HG03571 (cell line): Measurements from ENCODE around the gene ATP9A.

Experiments used
- ATAC-seq: cut with Tn5 transposase; IDR thresholded peaks from one replicate; pipeline ENCODE4 v1.9.1; 2021; ENCODE audit not compliant: unreplicated experiment

ATP9A gene

GRCh38 chr20:51604851-51605250 lies 163.3 kb downstream of the ATP9A start:
- no peak for ATAC-seq

- no peak for ATAC-seq
These were observed 166.1 kb downstream of the ATP9A start for GRCh38 chr20:51602131-51602530.

DNA sequence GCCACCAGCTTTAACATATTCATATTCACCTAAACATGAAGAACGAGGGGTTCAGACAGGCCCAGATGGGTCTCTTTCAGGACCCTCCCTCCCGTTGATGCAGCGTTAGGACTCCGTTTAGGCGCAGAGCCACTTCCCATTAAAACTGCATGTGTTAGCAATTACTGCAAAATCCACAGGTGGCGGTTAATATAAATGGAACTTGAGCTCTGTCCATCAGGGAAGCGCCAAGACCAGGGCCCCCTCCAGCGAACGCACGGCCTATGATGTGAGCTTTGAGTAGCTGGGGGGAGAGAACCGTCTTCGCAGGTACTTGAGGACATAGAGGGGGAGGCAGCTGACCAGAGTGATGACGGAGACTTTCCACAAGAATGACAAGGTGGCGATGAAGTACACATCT lies 167.2 kb downstream of the ATP9A start:
- ATAC-seq, result no peak

DNA sequence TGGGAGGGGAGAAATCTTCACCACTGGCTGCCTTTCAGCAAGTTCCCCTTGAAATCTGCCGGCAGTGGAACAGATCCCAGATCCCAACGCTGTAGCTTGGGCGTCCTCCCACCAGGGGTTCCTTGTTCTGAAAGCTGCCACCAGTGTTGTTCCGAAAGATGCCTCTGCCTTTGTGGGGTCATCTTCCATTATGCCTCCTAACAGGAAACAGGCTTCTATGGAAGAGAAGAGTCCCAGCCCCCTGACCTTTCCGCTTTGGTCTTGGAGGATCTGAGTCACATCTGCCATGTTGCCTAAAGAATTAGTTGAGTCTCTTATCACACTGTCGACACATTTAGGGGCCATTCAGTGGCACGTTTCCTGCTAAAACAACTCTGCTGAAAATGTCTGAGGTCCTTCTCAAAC lies 168.2 kb downstream of the ATP9A start:
- ATAC-seq, result no peak

DNA sequence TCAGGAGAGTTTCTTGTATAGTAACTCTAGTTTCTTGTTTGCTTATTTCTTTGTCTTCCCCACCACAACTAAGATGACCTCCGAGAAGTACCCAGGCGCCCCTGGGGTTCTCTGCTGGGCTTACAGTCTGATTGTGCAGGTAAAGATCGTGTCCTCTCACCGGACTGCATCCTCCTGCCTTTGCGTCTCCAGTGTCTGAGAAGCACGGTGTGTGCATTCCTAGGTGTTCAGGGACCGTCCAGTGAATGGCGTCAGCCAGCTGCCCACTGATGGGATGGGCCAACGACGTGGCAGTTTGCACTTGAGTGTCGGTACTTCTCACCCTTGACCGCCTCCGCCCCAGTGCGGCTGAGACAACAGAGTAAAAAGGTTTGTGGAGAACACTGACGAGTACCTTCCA lies 169.6 kb downstream of the ATP9A start:
- ATAC-seq, result no peak

- no peak for ATAC-seq
These were observed 170.6 kb downstream of the ATP9A start for GRCh38 chr20:51597389-51598231.

DNA sequence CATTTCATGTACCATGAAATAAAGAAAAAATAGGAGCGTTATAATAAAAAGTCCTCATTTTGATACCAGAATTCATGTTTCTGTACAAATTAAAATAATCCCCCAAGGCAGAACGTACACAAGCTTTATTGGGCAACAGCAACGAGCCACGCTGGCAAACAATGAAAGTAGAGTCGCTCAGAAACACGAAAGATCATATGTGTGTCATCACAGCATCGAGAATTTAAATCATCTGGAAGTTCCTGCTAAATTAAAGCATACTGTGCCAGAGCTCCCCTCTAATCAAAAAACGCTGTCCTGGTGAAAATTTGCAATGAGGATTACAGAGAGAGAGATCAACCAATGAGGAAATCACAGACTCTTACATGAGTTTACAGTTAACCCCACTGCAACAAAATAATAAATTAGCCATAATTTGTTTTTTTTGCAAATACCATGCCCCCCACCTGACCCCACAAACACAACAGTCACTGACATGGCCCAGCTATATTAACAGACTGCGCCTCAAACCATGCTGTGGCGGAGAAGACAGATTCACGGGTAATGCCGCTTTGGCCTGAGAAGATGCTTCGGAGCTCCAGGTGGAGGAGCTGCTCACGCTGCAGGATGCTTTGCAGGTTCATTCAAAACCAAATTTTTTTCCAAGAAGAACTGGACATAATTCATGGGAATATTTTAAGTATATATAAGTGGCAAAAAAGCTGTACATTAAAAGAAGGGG lies 171.4 kb downstream of the ATP9A start:
- ATAC-seq, result no peak

DNA sequence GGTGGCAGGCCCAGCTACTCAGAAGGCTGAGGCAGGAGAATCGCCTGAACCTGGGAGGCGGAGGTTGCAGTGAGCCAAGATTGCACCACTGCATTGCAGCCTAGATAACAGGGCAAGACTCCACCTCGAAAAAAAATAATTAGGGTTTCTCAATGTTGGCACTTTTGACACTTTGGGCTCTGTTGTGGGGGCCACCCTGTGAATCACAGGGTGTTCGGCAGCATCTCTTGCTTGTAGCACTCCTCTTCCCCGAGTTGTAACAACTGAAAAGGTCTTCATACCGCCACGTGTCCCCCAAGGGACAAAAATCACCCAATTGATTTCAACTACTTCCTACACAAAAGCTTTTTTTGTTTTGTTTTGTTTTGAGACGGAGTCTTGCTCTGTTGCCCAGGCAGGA lies 172.4 kb downstream of the ATP9A start:
- ATAC-seq, result no peak

GRCh38 chr20:51595058-51595532 lies 173.1 kb downstream of the ATP9A start:
- peak; percentile 68 for ATAC-seq

- ATAC-seq, result no peak
These were observed 173.7 kb downstream of the ATP9A start for GRCh38 chr20:51594236-51595057.

DNA sequence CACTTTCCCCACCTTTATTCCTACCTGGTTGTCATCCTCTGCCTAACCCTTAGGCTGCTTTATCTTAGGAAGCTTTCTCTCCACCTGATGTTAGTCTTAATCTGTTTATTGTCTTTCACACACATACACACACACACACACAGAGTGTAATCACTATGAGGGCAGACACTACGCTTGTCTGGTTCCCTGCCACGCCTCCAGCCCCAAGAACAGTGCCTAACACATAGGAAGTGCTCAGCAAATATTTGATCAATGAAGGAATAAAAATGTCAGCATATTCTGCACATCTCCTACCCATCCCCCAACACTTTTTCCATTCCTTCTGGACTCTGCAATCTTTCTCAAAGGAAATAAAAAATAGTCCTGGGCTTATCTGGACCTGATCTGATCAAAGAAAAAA lies 174.6 kb downstream of the ATP9A start:
- no peak for ATAC-seq

DNA sequence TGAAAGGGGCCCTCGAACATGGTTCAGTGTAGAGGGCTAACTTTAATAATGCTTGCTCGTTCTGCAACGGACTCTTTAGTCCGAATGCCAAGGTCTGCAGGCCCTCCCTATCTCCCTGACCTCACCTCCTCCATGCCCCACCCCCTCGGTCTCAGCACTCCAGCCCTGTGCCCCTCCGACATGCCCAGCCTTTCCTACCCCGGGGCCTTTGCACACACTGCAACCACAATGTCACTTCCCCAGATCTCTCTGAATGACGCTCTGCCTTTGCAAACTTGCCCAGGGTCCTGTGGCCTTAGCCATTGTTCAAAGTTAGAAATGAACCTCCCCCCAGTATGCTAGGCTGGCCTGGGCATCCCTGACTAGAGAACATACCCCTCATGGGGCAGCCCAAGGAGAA lies 175.6 kb downstream of the ATP9A start:
- ATAC-seq, result no peak

DNA sequence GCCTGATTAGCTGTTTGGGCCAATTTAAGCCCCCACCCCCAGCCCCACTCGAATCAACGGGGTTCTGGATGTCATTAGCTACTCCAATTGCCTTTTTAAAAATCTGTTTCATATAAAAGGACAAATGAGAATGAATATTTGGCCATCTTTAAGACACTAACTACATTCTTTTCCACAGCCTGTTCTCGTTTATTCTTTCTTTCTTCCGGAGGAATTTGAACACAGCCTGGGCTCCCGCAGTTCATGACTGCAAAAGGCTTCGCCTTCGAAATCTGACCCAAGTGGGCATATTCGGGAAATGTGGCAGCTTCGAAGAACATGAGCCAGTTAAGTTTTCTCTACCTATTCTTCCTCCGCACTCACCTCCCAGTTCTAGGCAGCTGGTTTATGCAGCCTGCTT lies 176.3 kb downstream of the ATP9A start:
- no peak for ATAC-seq

GRCh38 chr20:51588762-51589161 lies 179.4 kb downstream of the ATP9A start:
- ATAC-seq, result no peak

GRCh38 chr20:51587145-51587544 lies 181.0 kb downstream of the ATP9A start:
- no peak for ATAC-seq

DNA sequence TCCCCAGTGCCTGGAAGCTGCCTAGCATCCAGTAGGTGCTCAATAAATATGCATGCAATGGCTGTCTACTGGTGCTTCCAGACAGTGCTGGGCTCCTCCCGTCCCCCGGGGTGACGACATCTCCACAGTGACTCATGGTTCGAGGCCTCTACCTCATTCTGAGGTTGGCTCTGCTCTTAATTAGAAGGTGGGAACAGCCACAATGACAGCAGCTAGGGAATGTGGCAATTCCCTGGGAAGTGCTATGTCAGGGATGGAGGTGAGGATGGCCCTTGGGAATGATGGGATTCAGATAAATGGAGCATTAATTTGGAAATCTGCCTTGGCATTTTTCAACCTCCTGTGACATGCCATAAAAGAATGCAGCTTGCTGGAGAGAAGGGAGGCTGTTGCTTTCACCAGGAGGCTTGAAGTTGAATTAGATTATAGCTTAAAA lies 182.2 kb downstream of the ATP9A start:
- ATAC-seq, result no peak

- no peak for ATAC-seq
These were observed 183.0 kb downstream of the ATP9A start for GRCh38 chr20:51585148-51585547.

DNA sequence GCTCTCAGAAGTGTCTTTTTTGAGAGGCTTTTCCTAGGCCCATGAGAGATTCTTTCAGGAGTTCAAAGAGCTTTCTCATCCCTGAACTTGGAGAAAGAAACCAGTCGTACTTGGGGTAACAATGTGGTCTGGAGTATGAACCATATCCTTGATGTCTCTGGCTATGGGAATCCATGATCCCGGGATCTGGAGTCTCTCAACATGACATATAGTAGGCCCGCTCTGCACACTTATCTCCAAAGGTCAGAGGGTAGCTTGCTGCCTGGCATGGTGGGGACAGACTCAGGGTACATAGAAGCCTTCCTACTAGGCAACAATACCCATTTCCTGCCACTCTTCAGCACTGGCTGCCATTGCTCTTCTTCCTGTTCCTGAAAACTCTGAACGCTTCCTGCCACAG lies 183.5 kb downstream of the ATP9A start:
- no peak for ATAC-seq

DNA sequence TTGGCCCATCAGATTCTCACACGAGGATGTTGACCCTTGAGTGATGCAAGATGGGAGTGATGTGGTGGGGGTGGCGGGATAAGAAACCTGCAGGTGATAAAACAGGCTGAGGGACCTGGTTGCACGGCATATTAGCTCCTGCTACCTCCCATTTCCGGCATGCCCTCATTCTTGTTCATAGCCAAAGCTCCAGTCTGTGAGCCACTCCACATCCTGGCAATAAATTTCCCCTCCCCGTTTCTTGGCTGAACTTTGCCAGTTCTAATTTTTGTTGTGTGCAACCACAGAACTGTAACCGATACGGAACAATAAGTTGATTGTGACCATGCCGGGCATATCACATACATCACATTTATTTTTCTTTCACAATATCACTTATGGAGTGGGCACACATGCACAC lies 184.1 kb downstream of the ATP9A start:
- no peak for ATAC-seq

DNA sequence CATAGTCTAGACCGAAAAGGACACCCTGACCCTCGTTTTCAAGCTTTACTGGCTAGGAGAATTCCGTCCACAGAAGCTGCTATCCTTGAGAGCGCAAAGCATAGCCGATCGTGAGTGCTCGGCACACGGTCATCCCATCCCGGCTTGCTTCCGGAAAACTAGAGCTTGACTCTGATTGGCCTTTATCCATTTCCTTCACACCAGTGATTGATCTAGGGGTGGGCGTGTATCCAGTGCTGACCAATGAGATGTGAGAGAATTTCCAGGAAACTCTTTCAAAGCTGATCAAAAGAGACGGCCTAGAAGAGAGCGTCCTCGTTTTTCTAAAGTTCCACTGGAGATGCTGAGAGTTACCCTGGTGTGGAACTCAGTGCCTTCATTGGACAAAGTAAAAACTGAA lies 184.7 kb downstream of the ATP9A start:
- no peak for ATAC-seq

- ATAC-seq, result no peak
These were observed 185.1 kb downstream of the ATP9A start for GRCh38 chr20:51583073-51583472.
